OCI-LY3 (cell line): Measurements from ENCODE around the gene CNTN6.

Experiments used
- H2AFZ ChIP-seq: fragments of 200-600, 300-600 bp; shearing (Covaris generic); 2 replicates; pipeline ENCODE4 v1.6.0; 2014; ENCODE audit warnings: antibody characterized with exemption, low read depth, low read length
- H3K27ac ChIP-seq: fragments of 200-600, 300-600 bp; sonication (generic); 2 replicates; pipeline ENCODE4 v1.5.1; 2014; ENCODE audit warnings: mild to moderate bottlenecking, low read length, moderate library complexity, mixed read lengths
- H3K27me3 ChIP-seq: fragments of 200-600, 300-600 bp; sonication (generic); 2 replicates; pipeline ENCODE4 v1.6.1; 2014; ENCODE audit warnings: low read depth, low read length, mixed read lengths
- H3K36me3 ChIP-seq: fragments of 200-600, 300-600 bp; sonication (generic); replicated peaks from 2 replicates; pipeline ENCODE3; 2014; ENCODE audit warnings: low read depth, low read length, mixed read lengths
- H3K4me1 ChIP-seq: fragments of 300-600, 200-600 bp; sonication (generic); 2 replicates; pipeline ENCODE4 v1.6.1; 2014; ENCODE audit warnings: low read length, mixed read lengths
- H3K4me2 ChIP-seq: fragments of 200-600, 300-600 bp; sonication (generic); 2 replicates; pipeline ENCODE4 v1.6.1; 2014; ENCODE audit warnings: low read length, mixed read lengths
- H3K4me3 ChIP-seq: fragments of 300-600, 200-600 bp; sonication (generic); 2 replicates; pipeline ENCODE4 v1.5.1; 2014; ENCODE audit warnings: antibody characterized with exemption, mild to moderate bottlenecking, low read length, moderate library complexity
- H3K79me2 ChIP-seq: fragments of 300-600, 200-600 bp; shearing (Covaris generic); 2 replicates; pipeline ENCODE4 v1.6.1; 2014; ENCODE audit warnings: mild to moderate bottlenecking, low read length, mixed read lengths
- H3K9ac ChIP-seq: fragments of 300-600, 200-600 bp; shearing (Covaris generic); 2 replicates; pipeline ENCODE4 v1.6.0; 2014; ENCODE audit warnings: mild to moderate bottlenecking, low read length, moderate library complexity
- H3K9me3 ChIP-seq: fragments of 200-600, 300-600 bp; shearing (Covaris generic); 2 replicates; pipeline ENCODE4 v1.6.1; 2014; ENCODE audit warnings: low read length, mixed read lengths; ENCODE audit not compliant: insufficient read depth
- H4K20me1 ChIP-seq: fragments of 200-600, 300-600 bp; sonication (generic); 2 replicates; pipeline ENCODE4 v1.6.1; 2016; ENCODE audit warnings: low read length, mixed read lengths; ENCODE audit not compliant: insufficient read depth
- CTCF ChIP-seq: fragments of 200-600, 300-600 bp; sonication (generic); IDR thresholded peaks from 2 replicates; pipeline ENCODE4 v1.5.1; 2014; ENCODE audit warnings: antibody characterized with exemption, low read length, low read depth
- EZH2phosphoT487 ChIP-seq: fragments of 200-600 bp; shearing (Covaris generic); IDR thresholded peaks from 2 replicates; pipeline ENCODE4 v1.6.1; 2018; ENCODE audit warnings: antibody characterized with exemption, mixed run types, low read depth

CNTN6 gene

GRCh38 chr3:1350885-1351284 is 258.1 kb downstream of the CNTN6 start:
- no peaks in the 10 kb centered on the region for H3K9me3 ChIP-seq
- H2AFZ ChIP-seq, result no peak overlapping the region
- no peak overlapping the region for H3K9ac ChIP-seq
- TF ChIP-seq EZH2phosphoT487 (no peak), CTCF (no peak)
- H3K4me3 ChIP-seq, result no peak overlapping the region
- no peak overlapping the region for H3K4me2 ChIP-seq
- no peaks in the 10 kb centered on the region for H3K79me2 ChIP-seq
- no peaks in the 10 kb centered on the region for H4K20me1 ChIP-seq
- H3K27me3 ChIP-seq, result no peaks in the 10 kb centered on the region
- H3K4me1 ChIP-seq, result peaks cover 17% of the 10 kb centered on the region
- peaks cover 30% of the 10 kb centered on the region for H3K36me3 ChIP-seq
- H3K27ac ChIP-seq, result no peak overlapping the region

GRCh38 chr3:1355691-1356090 is 262.9 kb downstream of the CNTN6 start:
- no peaks in the 10 kb centered on the region for H4K20me1 ChIP-seq
- H3K27me3 ChIP-seq, result no peaks in the 10 kb centered on the region
- no peak overlapping the region for H3K27ac ChIP-seq
- no peaks in the 10 kb centered on the region for H3K79me2 ChIP-seq
- peaks cover 30% of the 10 kb centered on the region for H3K36me3 ChIP-seq
- no peak overlapping the region for H3K9ac ChIP-seq
- H2AFZ ChIP-seq, result no peak overlapping the region
- H3K9me3 ChIP-seq, result no peaks in the 10 kb centered on the region
- TF ChIP-seq EZH2phosphoT487 (no peak), CTCF (no peak)
- H3K4me1 ChIP-seq, result no peaks in the 10 kb centered on the region
- no peak overlapping the region for H3K4me2 ChIP-seq
- H3K4me3 ChIP-seq, result no peak overlapping the region

GRCh38 chr3:1356101-1356500 is 263.3 kb downstream of the CNTN6 start:
- TF ChIP-seq EZH2phosphoT487, result no peak
- TF ChIP-seq CTCF, result no peak
- Histone ChIP-seq H3K4me1 (no peaks in the 10 kb centered on the region), H3K4me3 (no peak overlapping the region), H3K36me3 (peaks cover 30% of the 10 kb centered on the region), H3K27ac (no peak overlapping the region), H3K9ac (no peak overlapping the region), H3K27me3 (no peaks in the 10 kb centered on the region), H3K4me2 (no peak overlapping the region), H3K9me3 (no peaks in the 10 kb centered on the region), H2AFZ (no peak overlapping the region), H4K20me1 (no peaks in the 10 kb centered on the region), H3K79me2 (no peaks in the 10 kb centered on the region)

GRCh38 chr3:1365528-1365927 is 272.7 kb downstream of the CNTN6 start:
- Histone ChIP-seq H3K9me3 (no peaks in the 10 kb centered on the region), H2AFZ (no peak overlapping the region), H3K79me2 (no peaks in the 10 kb centered on the region), H3K36me3 (peaks cover 8% of the 10 kb centered on the region), H4K20me1 (no peaks in the 10 kb centered on the region), H3K4me3 (no peak overlapping the region), H3K27ac (no peak overlapping the region), H3K4me1 (no peaks in the 10 kb centered on the region), H3K4me2 (no peak overlapping the region), H3K27me3 (no peaks in the 10 kb centered on the region), H3K9ac (no peak overlapping the region)
- TF ChIP-seq CTCF, result no peak
- no peak for TF ChIP-seq EZH2phosphoT487
